ENCODE data around the gene LMX1B.
A peak's percentile ranks its signal among the peaks of the same experiment; 100 is the strongest.

LMX1B gene

GRCh38 chr9:126605792-126606482 is 7.8 kb upstream of the LMX1B start:
- DNase-seq, result peak; percentile 31

- no peak for DNase-seq
Observed at GRCh38 chr9:126606483-126606870, 7.3 kb upstream of the LMX1B start.

GRCh38 chr9:126607086-126607485 is 6.6 kb upstream of the LMX1B start:
- DNase-seq, result no peak

GRCh38 chr9:126607731-126608130 is 6.0 kb upstream of the LMX1B start:
- DNase-seq, result no peak

GRCh38 chr9:126608551-126608950 is 5.2 kb upstream of the LMX1B start:
- DNase-seq, result no peak

- DNase-seq, result no peak
Observed at GRCh38 chr9:126609191-126609590, 4.5 kb upstream of the LMX1B start.

GRCh38 chr9:126609711-126610388 is 3.9 kb upstream of the LMX1B start:
- no peak for DNase-seq

- DNase-seq, result no peak
Observed at GRCh38 chr9:126611193-126611591, 2.5 kb upstream of the LMX1B start.

GRCh38 chr9:126611592-126612325 is 2.0 kb upstream of the LMX1B start:
- peak; percentile 33 for DNase-seq

GRCh38 chr9:126612326-126612812 is 1.4 kb upstream of the LMX1B start:
- DNase-seq, result no peak

GRCh38 chr9:126612813-126613641 is 701 bp upstream of the LMX1B start:
- no peak for DNase-seq

GRCh38 chr9:126614088-126614454 is 343 bp downstream of the LMX1B start:
- no peak for DNase-seq

- DNase-seq, result no peak
Observed at GRCh38 chr9:126614455-126615244, 922 bp downstream of the LMX1B start.

- DNase-seq, result no peak
Observed at GRCh38 chr9:126615245-126615790, 1.6 kb downstream of the LMX1B start.

- no peak for DNase-seq
Observed at GRCh38 chr9:126615791-126616447, 2.2 kb downstream of the LMX1B start.

- DNase-seq, result no peak
Observed at GRCh38 chr9:126616521-126616976, 2.8 kb downstream of the LMX1B start.

- DNase-seq, result no peak
Observed at GRCh38 chr9:126617003-126617822, 3.5 kb downstream of the LMX1B start.

GRCh38 chr9:126617823-126618165 is 4.1 kb downstream of the LMX1B start:
- DNase-seq, result no peak

- no peak for DNase-seq
Observed at GRCh38 chr9:126618190-126618584, 4.5 kb downstream of the LMX1B start.

Data from NCI-H226 (cell line).